Frontal cortex (tissue), 4 donors: ENCODE results near the gene PDE6B. TPM values are rescaled to one million over a fixed set of nuclear protein-coding genes. Genes with fewer than 3 reads are reported as not detected.

Source experiments
- DNase-seq, 2 donors: peaks; one replicate each; pipeline ENCODE4 v3.0.0; 2012; ENCODE audit warnings: low spot score in 2 of 2
- FAIRE-seq: peaks from 2 replicates; lab custom pipeline; 2012; peaks lifted over from hg19 to GRCh38; lab: Jason Lieb, UNC
- total RNA-seq: library from RNA; depleted of rRNA; stranded (reverse); fragments of >200 nt; gene quantifications from one replicate; pipeline ENCODE4 v1.2.3, GENCODE V29; 2014
- donor health status: control.
- donor health status: control.
- donor health status: control.

The PDE6B gene
- total RNA-seq, 1 donor from 2014 or later: 2.0 TPM

GRCh38 chr4:620851-621261, 4.5 kb upstream of the PDE6B start:
- DNase-seq (no peak), FAIRE-seq (no peak)

GRCh38 chr4:621296-622070, 3.9 kb upstream of the PDE6B start:
- FAIRE-seq: no peak
- DNase-seq: no peak

DNA sequence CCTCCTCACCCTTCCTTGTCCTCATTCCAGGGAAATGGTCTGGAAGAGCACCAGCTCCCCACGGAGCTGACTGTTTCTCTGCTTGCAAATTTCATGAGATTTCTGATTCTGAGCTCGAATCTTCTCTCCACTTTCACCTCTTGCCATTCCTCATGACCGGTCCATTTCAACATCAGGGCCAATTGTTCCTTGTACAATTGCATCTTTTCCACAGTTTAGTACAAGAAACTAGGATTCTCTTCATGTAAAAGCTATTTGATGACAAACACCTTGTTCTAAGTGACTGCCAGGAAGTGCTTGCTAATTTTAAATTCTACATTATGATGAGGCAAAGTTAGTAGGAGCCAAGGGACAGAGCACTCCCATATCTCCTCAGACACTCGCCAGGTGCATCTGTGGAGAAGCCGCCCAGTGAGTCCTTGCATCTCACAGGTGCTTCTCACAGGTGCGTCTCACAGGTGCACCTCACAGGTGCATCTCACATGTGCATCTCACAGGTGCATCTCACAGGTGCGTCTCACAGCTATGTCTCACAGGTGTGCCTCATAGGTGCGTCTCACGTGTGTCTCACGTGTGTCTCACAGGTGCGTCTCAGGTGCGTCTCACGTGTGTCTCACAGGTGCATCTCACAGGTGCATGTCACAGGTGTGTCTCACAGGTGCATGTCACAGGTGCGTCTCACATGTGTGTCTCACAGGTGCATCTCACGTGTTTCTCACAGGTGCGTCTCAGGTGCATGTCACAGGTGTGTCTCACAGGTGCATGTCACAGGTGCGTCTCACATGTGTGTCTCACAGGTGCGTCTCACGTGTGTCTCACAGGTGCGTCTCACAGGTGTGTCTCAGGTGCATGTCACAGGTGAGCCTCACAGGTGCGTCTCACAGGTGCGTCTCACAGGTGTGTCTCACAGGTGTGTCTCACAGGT, 3.0 kb upstream of the PDE6B start:
- no peak for FAIRE-seq
- no peak for DNase-seq

DNA sequence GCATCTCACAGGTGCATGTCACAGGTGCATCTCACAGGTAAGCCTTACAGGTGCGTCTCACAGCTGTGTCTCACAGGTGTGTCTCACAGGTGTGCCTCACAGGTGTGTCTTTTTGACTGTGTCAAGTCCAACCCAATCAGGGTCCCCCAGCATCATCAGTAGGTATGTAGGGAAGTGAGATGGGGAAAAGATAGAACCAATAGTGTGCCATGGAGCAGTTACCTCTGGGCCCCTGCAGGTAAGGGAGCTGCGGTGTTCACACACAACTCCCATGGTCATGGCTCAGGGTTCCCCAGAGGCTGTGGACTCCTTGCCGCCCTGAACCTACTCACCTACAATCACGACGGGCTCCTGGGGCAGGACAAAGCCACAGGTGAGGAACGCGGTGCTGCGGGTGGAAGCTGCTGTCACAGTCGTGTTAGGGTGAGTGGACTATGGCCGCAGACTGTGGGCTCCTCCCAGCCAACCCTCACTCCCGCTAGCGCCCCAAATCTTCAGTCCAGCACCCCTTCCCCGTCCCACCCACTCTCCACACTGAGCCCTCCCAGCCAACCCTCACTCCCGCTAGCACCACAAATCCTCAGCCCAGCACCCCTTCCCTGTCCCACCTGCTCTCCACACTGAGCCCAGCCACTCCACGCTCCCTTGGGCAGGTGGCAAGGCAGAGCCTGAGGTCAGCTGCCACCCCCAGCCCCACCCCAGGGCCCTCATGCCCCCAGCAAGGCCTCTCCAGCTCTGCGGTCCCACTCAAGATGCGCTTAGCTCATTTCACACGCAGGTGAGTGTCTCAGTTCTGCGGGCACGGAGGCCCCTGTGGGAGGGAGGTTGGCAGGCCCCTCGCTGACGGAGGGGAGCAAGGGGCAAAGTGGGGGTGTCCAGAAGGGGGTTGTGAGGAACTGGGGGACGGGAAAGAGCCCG, 2.1 kb upstream of the PDE6B start:
- DNase-seq (no peak), FAIRE-seq (no peak)

GRCh38 chr4:623914-624566, 1.3 kb upstream of the PDE6B start:
- FAIRE-seq (no peak), DNase-seq (no peak)

DNA sequence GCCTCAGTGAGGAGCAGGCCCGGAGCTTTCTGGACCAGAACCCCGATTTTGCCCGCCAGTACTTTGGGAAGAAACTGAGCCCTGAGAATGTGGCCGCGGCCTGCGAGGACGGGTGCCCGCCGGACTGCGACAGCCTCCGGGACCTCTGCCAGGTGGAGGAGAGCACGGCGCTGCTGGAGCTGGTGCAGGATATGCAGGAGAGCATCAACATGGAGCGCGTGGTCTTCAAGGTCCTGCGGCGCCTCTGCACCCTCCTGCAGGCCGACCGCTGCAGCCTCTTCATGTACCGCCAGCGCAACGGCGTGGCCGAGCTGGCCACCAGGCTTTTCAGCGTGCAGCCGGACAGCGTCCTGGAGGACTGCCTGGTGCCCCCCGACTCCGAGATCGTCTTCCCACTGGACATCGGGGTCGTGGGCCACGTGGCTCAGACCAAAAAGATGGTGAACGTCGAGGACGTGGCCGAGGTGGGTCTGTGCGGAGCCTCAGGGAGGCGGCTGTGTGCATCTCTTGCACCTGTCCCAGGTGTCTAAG, 323 bp downstream of the PDE6B start:
- DNase-seq (no peak), FAIRE-seq (no peak)

DNA sequence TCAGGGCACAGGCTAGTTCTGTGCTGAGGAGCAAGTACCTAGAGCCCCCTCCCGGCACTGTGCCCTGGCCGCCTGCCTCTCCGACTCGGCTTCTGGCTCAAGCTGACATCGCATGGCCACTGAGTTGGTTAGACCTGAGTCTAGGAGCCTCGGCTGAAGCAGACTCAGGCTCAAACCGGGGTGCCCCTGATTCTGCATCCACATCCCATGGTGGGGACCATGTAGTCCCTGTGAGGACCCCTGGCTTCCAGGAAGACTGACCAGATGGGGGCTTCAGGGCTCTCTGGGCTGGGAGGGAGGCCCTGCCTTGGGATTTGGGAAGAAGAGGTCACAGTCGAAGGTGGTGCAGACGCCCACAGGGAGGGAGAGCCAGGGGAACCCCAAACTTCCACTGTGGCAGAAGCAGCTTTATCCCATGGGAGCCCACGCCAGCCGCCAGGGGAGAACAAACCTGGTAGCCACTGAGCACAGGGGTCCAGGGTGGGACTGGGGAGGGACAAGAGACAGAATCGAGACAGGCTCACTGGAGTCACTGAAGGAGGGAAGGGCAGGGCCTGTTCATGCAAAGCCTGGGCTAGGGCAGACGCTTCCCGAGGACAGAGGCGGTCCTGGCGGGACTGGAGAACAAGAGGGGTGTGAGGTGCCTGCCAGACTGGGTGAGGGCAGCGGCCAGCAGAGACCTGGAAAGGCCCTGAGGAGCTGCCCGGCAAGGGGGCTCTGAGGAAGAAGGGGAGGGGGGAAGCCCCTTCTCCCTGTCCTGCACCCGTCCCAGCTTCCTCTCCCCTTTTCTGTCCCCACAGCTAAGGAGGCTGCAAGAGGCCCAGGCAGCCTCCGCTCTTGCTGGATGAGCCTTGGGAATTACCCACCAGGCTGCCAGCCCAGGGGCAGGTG, 1.1 kb downstream of the PDE6B start:
- no peak for FAIRE-seq
- DNase-seq: no peak

DNA sequence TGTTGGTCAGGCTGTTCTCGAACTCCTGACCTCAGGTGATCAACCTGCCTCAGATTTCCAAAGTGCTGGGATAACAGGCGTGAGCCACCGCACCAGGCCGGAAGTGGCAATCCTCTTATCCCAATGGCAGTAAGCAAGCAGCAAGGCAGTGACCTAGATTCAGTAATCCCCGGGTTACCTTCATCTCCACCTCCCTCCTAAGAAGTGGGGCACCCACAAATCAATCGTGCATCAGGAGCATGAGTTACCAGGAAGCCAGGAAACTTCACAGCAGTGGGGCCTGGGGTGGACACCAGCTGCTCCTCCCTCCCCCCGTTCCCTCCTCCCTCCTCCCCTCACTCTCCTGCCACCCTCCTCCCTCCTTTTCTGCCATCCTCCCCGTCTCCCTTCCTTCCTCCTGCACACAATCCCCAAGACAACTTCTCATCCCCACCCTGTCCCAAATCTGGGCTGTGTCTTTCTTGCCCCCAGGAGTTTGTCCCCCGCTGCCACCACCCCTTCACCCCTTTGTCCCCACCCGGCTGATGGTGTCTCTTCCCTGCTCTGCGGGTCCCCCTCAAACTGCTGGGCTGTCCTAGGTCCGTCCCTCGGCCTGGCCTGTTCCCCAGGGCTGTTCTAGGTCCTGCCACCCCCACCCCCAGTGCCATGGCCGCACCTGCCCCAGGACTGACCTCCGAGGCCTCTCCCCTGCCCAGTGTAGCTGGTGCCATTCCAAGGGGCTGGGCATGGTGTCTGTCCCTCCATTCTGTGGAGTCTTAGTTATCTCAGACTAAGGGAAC, 2.2 kb downstream of the PDE6B start:
- DNase-seq (no peak), FAIRE-seq (no peak)

DNA sequence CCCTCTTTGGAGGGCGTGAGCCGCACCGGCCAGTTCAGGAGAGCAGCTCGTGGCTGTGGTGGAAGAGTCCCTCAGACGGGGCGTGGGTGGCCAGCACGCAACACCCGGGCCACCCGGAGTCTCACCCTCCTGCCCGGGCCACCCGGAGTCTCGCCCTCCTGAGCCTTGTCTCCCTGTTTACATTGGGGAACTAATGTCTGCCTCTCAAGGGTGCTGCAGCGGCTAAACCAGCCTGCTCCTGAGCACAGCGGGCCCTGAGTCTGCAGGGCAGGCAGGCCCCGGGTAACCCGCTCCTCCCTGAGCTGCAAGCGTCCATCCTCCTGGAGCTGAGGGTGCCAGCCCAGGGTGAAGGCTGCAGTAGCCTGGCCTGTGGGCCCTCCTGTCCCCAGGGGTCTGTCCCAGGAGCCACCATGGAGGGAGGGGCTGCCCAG, 3.0 kb downstream of the PDE6B start:
- FAIRE-seq: no peak
- DNase-seq: no peak

GRCh38 chr4:628821-629635, 3.7 kb downstream of the PDE6B start:
- no peak for FAIRE-seq
- no peak for DNase-seq

- no peak for FAIRE-seq
- no peak for DNase-seq
Measured at GRCh38 chr4:629636-629914, 4.2 kb downstream of the PDE6B start.

- no peak for FAIRE-seq
- peak in 1 of 2 donors; percentile 37 for DNase-seq
Measured at GRCh38 chr4:629915-630641, 4.7 kb downstream of the PDE6B start.

- FAIRE-seq (no peak), DNase-seq (no peak)
Measured at GRCh38 chr4:630656-631055, 5.3 kb downstream of the PDE6B start.

DNA sequence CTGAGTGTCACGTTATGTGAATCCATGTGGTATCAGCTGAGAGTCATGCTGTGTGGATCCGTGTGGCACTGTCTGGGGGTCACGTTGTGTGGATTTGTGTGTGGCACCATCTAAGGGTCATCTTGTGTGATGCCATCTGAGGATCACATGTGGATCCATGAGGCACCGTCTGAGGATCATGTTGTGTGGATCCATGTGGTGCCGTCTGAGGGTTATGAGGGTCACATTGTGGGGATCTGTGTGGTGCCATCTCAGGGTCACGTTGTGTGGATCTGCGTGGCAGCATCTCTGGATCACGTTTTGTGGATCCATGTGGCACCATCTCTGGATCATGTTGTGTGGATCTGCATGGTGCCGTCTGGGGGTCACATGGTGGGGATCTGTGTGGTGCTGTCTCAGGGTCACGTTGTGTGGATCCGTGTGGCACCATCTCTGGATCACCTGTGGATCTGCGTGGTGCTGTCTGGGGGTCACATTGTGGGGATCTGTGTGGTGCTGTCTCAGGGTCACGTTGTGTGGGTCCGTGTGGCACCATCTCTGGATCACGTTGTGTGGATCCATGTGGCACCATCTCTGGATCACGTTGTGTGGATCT, 6.9 kb downstream of the PDE6B start:
- no peak for FAIRE-seq
- no peak for DNase-seq

- FAIRE-seq (no peak), DNase-seq (no peak)
Measured at GRCh38 chr4:632926-633325, 7.6 kb downstream of the PDE6B start.

DNA sequence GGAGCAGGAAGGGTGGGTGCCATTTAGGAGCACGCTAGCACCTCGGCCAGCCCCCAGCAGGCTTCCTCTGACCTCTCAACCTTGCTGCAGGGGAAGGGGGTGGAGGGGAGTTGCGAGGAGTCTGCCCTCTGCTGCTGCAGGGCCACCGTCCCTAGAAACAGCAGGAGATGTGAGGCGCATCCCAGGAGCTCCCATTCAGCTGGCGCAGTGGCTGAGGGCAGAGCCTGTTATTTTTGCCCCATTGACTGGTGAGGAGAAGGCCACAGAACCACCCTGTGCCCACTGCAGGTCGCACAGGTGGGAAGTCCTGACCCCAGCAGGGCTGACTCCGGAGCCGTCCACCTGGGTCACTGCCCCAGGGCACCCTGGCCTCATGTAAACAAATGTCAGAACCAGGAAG, 8.0 kb downstream of the PDE6B start:
- no peak for FAIRE-seq

More for the DNA sequence above, 8.0 kb downstream of the PDE6B start:
- no peak for DNase-seq
